SU-DHL-6 (cell line): ENCODE results near the gene CUX1.

ENCODE experiments used
- H2AFZ ChIP-seq: fragments of 200-600 bp; sonication (generic); 2 replicates; pipeline ENCODE4 v1.6.1; 2014; ENCODE audit warnings: low read depth, mild to moderate bottlenecking, moderate library complexity, mixed read lengths, antibody characterized with exemption, low read length; ENCODE audit not compliant: severe bottlenecking
- H3F3A ChIP-seq: fragments of 200-600 bp; shearing (Covaris generic); 2 replicates; pipeline ENCODE4 v1.6.0; 2016; ENCODE audit warnings: antibody characterized with exemption, mild to moderate bottlenecking; ENCODE audit not compliant: insufficient read depth
- H3K27ac ChIP-seq: fragments of 200-600 bp; sonication (generic); 2 replicates; pipeline ENCODE4 v1.5.1; 2016; ENCODE audit warnings: low read depth, mild to moderate bottlenecking, low read length, moderate library complexity, mixed read lengths
- H3K27me3 ChIP-seq: fragments of 200-600 bp; sonication (generic), shearing (Covaris generic); 2 replicates; pipeline ENCODE4 v1.6.0; 2014; ENCODE audit warnings: mild to moderate bottlenecking, low read length
- H3K36me3 ChIP-seq: fragments of 200-600 bp; sonication (generic); 2 replicates; pipeline ENCODE4 v1.6.1; 2014; ENCODE audit warnings: mild to moderate bottlenecking, low read length, mixed read lengths
- H3K4me2 ChIP-seq: fragments of 300-600, 200-600 bp; shearing (Covaris generic), sonication (generic); 2 replicates; pipeline ENCODE4 v1.6.0; 2014; ENCODE audit warnings: low read length, low read depth, mild to moderate bottlenecking; ENCODE audit not compliant: poor library complexity, severe bottlenecking
- H3K4me3 ChIP-seq: fragments of 200-600 bp; sonication (generic); 2 replicates; pipeline ENCODE4 v1.5.1; 2014; ENCODE audit warnings: antibody characterized with exemption, low read length, mild to moderate bottlenecking, mixed read lengths; ENCODE audit not compliant: insufficient read depth, poor library complexity, severe bottlenecking
- H3K79me2 ChIP-seq: fragments of 200-600 bp; sonication (generic); 2 replicates; pipeline ENCODE4 v1.6.1; 2014; ENCODE audit warnings: mild to moderate bottlenecking, low read length, moderate library complexity; ENCODE audit not compliant: insufficient read depth
- H3K9ac ChIP-seq: fragments of 200-600 bp; sonication (generic); 2 replicates; pipeline ENCODE4 v1.7.0; 2014; ENCODE audit warnings: mild to moderate bottlenecking, low read length
- H3K9me2 ChIP-seq: fragments of 200-600 bp; sonication (generic); replicated peaks from 2 replicates; pipeline ENCODE4 v1.6.1; 2014; ENCODE audit warnings: low read length; ENCODE audit not compliant: insufficient read depth
- H3K9me3 ChIP-seq: fragments of 200-600 bp; sonication (generic); 2 replicates; pipeline ENCODE4 v1.6.1; 2014; ENCODE audit warnings: low read length, mixed read lengths; ENCODE audit not compliant: insufficient read depth
- H4K20me1 ChIP-seq: fragments of 200-600 bp; sonication (generic); 2 replicates; pipeline ENCODE4 v1.6.1; 2014; ENCODE audit warnings: low read depth, mild to moderate bottlenecking, antibody characterized with exemption, low read length, moderate library complexity, mixed read lengths
- CTCF ChIP-seq: fragments of 200-600 bp; sonication (generic); IDR thresholded peaks from one replicate; pipeline ENCODE4 v1.5.1; 2017; ENCODE audit warnings: antibody characterized with exemption, mild to moderate bottlenecking, low read length, moderate library complexity; ENCODE audit not compliant: insufficient read depth, poor library complexity, severe bottlenecking
- EZH2phosphoT487 ChIP-seq: fragments of 200-600 bp; sonication (generic), shearing (Covaris generic); conservative IDR thresholded peaks from 2 replicates; pipeline ENCODE4 v1.6.1; 2018; ENCODE audit warnings: mild to moderate bottlenecking, antibody characterized with exemption, low read length, moderate library complexity, mixed read lengths

CUX1 gene

GRCh38 chr7:102279537-102280400 lies 462.3 kb downstream of the CUX1 start:
- Histone ChIP-seq H2AFZ (no peak overlapping the region), H3K27ac (peak overlapping the region; percentile 91), H3K9ac (peak overlapping the region; percentile 58), H4K20me1 (no peaks in the 10 kb centered on the region), H3K4me3 (peak overlapping the region; percentile 24), H3K36me3 (no peaks in the 10 kb centered on the region), H3F3A (peaks cover 25% of the 10 kb centered on the region), H3K27me3 (no peaks in the 10 kb centered on the region), H3K9me2 (no peaks in the 10 kb centered on the region), H3K79me2 (no peaks in the 10 kb centered on the region), H3K4me2 (peak overlapping the region; percentile 74), H3K9me3 (no peaks in the 10 kb centered on the region)
- TF ChIP-seq CTCF (peak; percentile 98), EZH2phosphoT487 (no peak)

- TF ChIP-seq CTCF (no peak), EZH2phosphoT487 (no peak)
- Histone ChIP-seq H3K27me3 (no peaks in the 10 kb centered on the region), H3K4me3 (no peak overlapping the region), H3K27ac (peak overlapping the region; percentile 91), H4K20me1 (no peaks in the 10 kb centered on the region), H3K9ac (peak overlapping the region; percentile 58), H3K4me2 (peak overlapping the region; percentile 74), H3F3A (peaks cover 27% of the 10 kb centered on the region), H3K36me3 (no peaks in the 10 kb centered on the region), H3K9me2 (no peaks in the 10 kb centered on the region), H2AFZ (no peak overlapping the region), H3K9me3 (no peaks in the 10 kb centered on the region), H3K79me2 (no peaks in the 10 kb centered on the region)
Measured at GRCh38 chr7:102280521-102280920, 463.1 kb downstream of the CUX1 start.

- Histone ChIP-seq H3F3A (peaks cover 27% of the 10 kb centered on the region), H3K9ac (no peak overlapping the region), H2AFZ (no peak overlapping the region), H3K4me2 (no peak overlapping the region), H3K9me2 (no peaks in the 10 kb centered on the region), H4K20me1 (no peaks in the 10 kb centered on the region), H3K27ac (no peak overlapping the region), H3K9me3 (no peaks in the 10 kb centered on the region), H3K36me3 (no peaks in the 10 kb centered on the region), H3K4me3 (no peak overlapping the region), H3K27me3 (no peaks in the 10 kb centered on the region), H3K79me2 (no peaks in the 10 kb centered on the region; the same call in 1 of the 2 replicates)
- TF ChIP-seq EZH2phosphoT487, result no peak
- no peak for TF ChIP-seq CTCF
Measured at GRCh38 chr7:102281785-102282184, 464.4 kb downstream of the CUX1 start.
